HepG2 (cell line): ENCODE data around the gene IP6K3. TPM values are rescaled to one million over a fixed set of nuclear protein-coding genes. Genes with fewer than 3 reads are reported as not detected.

Experiments used
- ADNP ChIP-seq: sonication (generic); formaldehyde crosslinking; IDR thresholded peaks from 2 replicates; pipeline ENCODE4 v1.4.0; 2020; ENCODE audit warnings: missing genetic modification reagents
- DPF2 ChIP-seq: sonication (generic); formaldehyde crosslinking; IDR thresholded peaks from 2 replicates; pipeline ENCODE4 v1.4.0; 2020; ENCODE audit warnings: mild to moderate bottlenecking, low read depth, missing genetic modification reagents, borderline replicate concordance
- KDM2A ChIP-seq: sonication (generic); formaldehyde crosslinking; IDR thresholded peaks from 2 replicates; pipeline ENCODE4 v1.4.0; 2020; ENCODE audit warnings: low read depth, missing genetic modification reagents, borderline replicate concordance
- KDM4B ChIP-seq: sonication (generic); formaldehyde crosslinking; IDR thresholded peaks from 2 replicates; pipeline ENCODE4 v1.4.0; 2020; ENCODE audit warnings: missing genetic modification reagents
- POLR2AphosphoS5 ChIP-seq: IDR thresholded peaks from 2 replicates; pipeline ENCODE4 v1.6.1; 2012; ENCODE audit warnings: low read depth, low read length
- ZBED4 ChIP-seq: sonication (generic); formaldehyde crosslinking; IDR thresholded peaks from 2 replicates; pipeline ENCODE4 v1.4.0; 2020; ENCODE audit warnings: missing genetic modification reagents, borderline replicate concordance
- ZC3H13 ChIP-seq: sonication (generic); formaldehyde crosslinking; IDR thresholded peaks from 2 replicates; pipeline ENCODE4 v1.8.1; 2023; ENCODE audit warnings: mild to moderate bottlenecking, missing genetic modification reagents, moderate library complexity
- ZFX ChIP-seq: sonication (generic); formaldehyde crosslinking; IDR thresholded peaks from 2 replicates; pipeline ENCODE4 v1.4.0; 2020; ENCODE audit warnings: mild to moderate bottlenecking, low read depth, missing genetic modification reagents, moderate library complexity
- ZNF136 ChIP-seq: sonication (generic); formaldehyde crosslinking; IDR thresholded peaks from 2 replicates; pipeline ENCODE4 v1.8.1; 2022; ENCODE audit warnings: low read depth, mild to moderate bottlenecking, moderate library complexity, missing genetic modification reagents
- ZNF224 ChIP-seq: sonication (generic); formaldehyde crosslinking; IDR thresholded peaks from 2 replicates; pipeline ENCODE4 v1.5.0; 2020; ENCODE audit warnings: mild to moderate bottlenecking, missing genetic modification reagents
- ZNF276 ChIP-seq: sonication (generic); formaldehyde crosslinking; IDR thresholded peaks from 2 replicates; pipeline ENCODE4 v1.4.0; 2020; ENCODE audit warnings: mild to moderate bottlenecking, low read depth, missing genetic modification reagents
- ZNF326 ChIP-seq: sonication (generic); formaldehyde crosslinking; IDR thresholded peaks from 2 replicates; pipeline ENCODE4 v1.4.0; 2020; ENCODE audit warnings: missing genetic modification reagents, borderline replicate concordance
- ZNF431 ChIP-seq: sonication (generic); formaldehyde crosslinking; IDR thresholded peaks from 2 replicates; pipeline ENCODE4 v1.9.0; 2022; ENCODE audit warnings: missing genetic modification reagents, low read depth, mild to moderate bottlenecking, borderline replicate concordance
- ZNF556 ChIP-seq: sonication (generic); formaldehyde crosslinking; IDR thresholded peaks from 2 replicates; pipeline ENCODE4 v1.4.0; 2020; ENCODE audit warnings: mild to moderate bottlenecking, missing genetic modification reagents, borderline replicate concordance
- ZNF75D ChIP-seq: sonication (generic); formaldehyde crosslinking; IDR thresholded peaks from 2 replicates; pipeline ENCODE4 v1.8.1; 2023; ENCODE audit warnings: missing genetic modification reagents, mild to moderate bottlenecking, borderline replicate concordance
- polyA plus RNA-seq, 8 experiments: library from polyadenylated mRNA; depleted of rRNA in 3 of 8; stranded (reverse) in 7 of 8; unstranded in 1 of 8; fragments of >200 nt; fragmentation: Illumina TruSeq in 4 of 8; extraction: Trizol in 4 of 8; gene quantifications; 2 replicates each; pipeline versions ENCODE4 v1.2.1 to v1.2.3, GENCODE V29; 2011 to 2016; ENCODE audit warnings: low read depth in 4 of 8, missing spikeins in 1 of 8, mixed read lengths in 1 of 8; ENCODE audit not compliant: insufficient read depth in 1 of 8
- total RNA-seq, 5 experiments: library from RNA; depleted of rRNA; stranded (reverse); fragments of >200 nt; fragmentation: Illumina TruSeq; extraction: Trizol; gene quantifications; 2 replicates each; pipeline ENCODE4 v1.2.3, GENCODE V29; 2016; ENCODE audit warnings: low read depth in 1 of 5

IP6K3 gene
- total and polyA plus RNA-seq, 2 of the 13 experiments (the other 11 are each of a cell fraction or from before 2014, with no cell fraction given), result 0.11 to 0.18 TPM

- TF ChIP-seq ZNF556 (CRISPR knock-in tag), result peak; percentile 96; the same call in 1 of the 2 replicates
- TF ChIP-seq ADNP (CRISPR knock-in tag), result no peak
- TF ChIP-seq ZC3H13 (CRISPR knock-in tag), result peak; percentile 91; the same call in 1 of the 2 replicates
- peak; percentile 58; the same call in 1 of the 2 replicates for TF ChIP-seq ZNF276
- TF ChIP-seq ZNF136 (CRISPR knock-in tag), result no peak
- peak; percentile 80; the same call in 1 of the 2 replicates for TF ChIP-seq ZBED4 (CRISPR knock-in tag)
- TF ChIP-seq DPF2 (CRISPR knock-in tag), result no peak
- peak; percentile 48; the same call in 1 of the 2 replicates for TF ChIP-seq ZNF224
- TF ChIP-seq KDM2A, result peak; percentile 96
- TF ChIP-seq ZNF326 (CRISPR knock-in tag), result no peak
- peak; percentile 73 for TF ChIP-seq POLR2AphosphoS5
- no peak for TF ChIP-seq ZNF75D (CRISPR knock-in tag)
- TF ChIP-seq KDM4B (CRISPR knock-in tag), result peak; percentile 45; the same call in 1 of the 2 replicates
- peak; percentile 97 for TF ChIP-seq ZFX (CRISPR knock-in tag)
- no peak; the same call in 1 of the 2 replicates for TF ChIP-seq ZNF431
Observed at GRCh38 chr6:33788694-33789549, 42.2 kb upstream of the IP6K3 start, which contains the start of gene LEMD2 (continued).
